Tibial artery (tissue), 4 donors: ENCODE results near the gene COPZ2.

Experiments
- DNase-seq, 2 donors: peaks; one replicate each; pipeline ENCODE4 v3.0.0-alpha.2; 2019
- H3K27ac ChIP-seq, 2 donors: fragments of 200-600 bp; sonication (generic) in 1 of 2; 1 replicate in 1 of 2; 2 replicates in 1 of 2; pipeline ENCODE4 v1.5.1; 2018 to 2019; ENCODE audit warnings: mild to moderate bottlenecking in 1 of 2
- H3K27me3 ChIP-seq, 2 donors: fragments of 200-600 bp; sonication (generic) in 1 of 2; one replicate each; pipeline versions ENCODE4 v1.5.1 to v1.6.0; 2016 to 2019
- H3K36me3 ChIP-seq, 3 donors: fragments of 200-600 bp; sonication (generic) in 2 of 3; one replicate each; pipeline ENCODE4 v1.5.1; 2016 to 2019; ENCODE audit warnings: mild to moderate bottlenecking in 2 of 3
- H3K4me1 ChIP-seq, 4 donors: fragments of 200-600 bp; sonication (generic) in 2 of 4; 1 replicate in 3 of 4; 2 replicates in 1 of 4; pipeline ENCODE4 v1.5.1; 2016 to 2019
- H3K4me3 ChIP-seq, 2 donors: fragments of 200-600 bp; sonication (generic) in 1 of 2; 1 replicate in 1 of 2; 2 replicates in 1 of 2; pipeline ENCODE4 v1.5.1; 2018 to 2019; ENCODE audit warnings: mild to moderate bottlenecking in 2 of 2
- H3K9me3 ChIP-seq, 3 donors: fragments of 200-600 bp; sonication (generic) in 1 of 3; one replicate each; pipeline ENCODE4 v1.5.1; 2016 to 2019
- CTCF ChIP-seq, 2 experiments: fragments of 200-600 bp in 1 of 2; fragments of 450-650 bp in 1 of 2; IDR thresholded peaks; one replicate each; pipeline ENCODE4 v1.5.1; 2017 to 2019; ENCODE audit warnings: antibody characterized with exemption in 2 of 2, mild to moderate bottlenecking in 1 of 2, moderate library complexity in 1 of 2
- intact Hi-C: fragments of 100-400 bp; cut with DNase I; formaldehyde crosslinking; loops from one replicate; pipeline ENCODE4 v1.15.0; 2023; ENCODE audit warnings: low total_unique reads

The COPZ2 gene

GRCh38 chr17:48025904-48026501, 11.6 kb downstream of the COPZ2 start:
- H3K9me3 ChIP-seq, result no peaks in the 10 kb centered on the region
- peak overlapping the region; percentile 47 to 57 for H3K4me3 ChIP-seq
- intact Hi-C loops, result loop anchor here (1.0 to 5.0 kb wide), 3 partner anchors 48 to 591 kb away; partner anchors contain the start of gene HOXB8
- peaks cover 0 to 45% (median 41%) of the 10 kb centered on the region in 4 donors for H3K4me1 ChIP-seq
- peak; percentile 38 to 76 for DNase-seq
- H3K36me3 ChIP-seq, result no peaks in the 10 kb centered on the region
- peaks cover 0 to 4% of the 10 kb centered on the region in 2 donors for H3K27me3 ChIP-seq
- peak overlapping the region; percentile 70 to 77 for H3K27ac ChIP-seq
- no peak for TF ChIP-seq CTCF (IDR thresholded peaks at IDR 0.05)

GRCh38 chr17:48025040-48025903, 12.3 kb downstream of the COPZ2 start:
- H3K4me1 ChIP-seq, result peaks cover 0 to 42% (median 36%) of the 10 kb centered on the region in 4 donors
- H3K27me3 ChIP-seq, result peaks cover 0 to 10% of the 10 kb centered on the region in 2 donors
- peak; percentile 84 to 87 for TF ChIP-seq CTCF (IDR thresholded peaks at IDR 0.05)
- peak overlapping the region; percentile 70 to 78 for H3K27ac ChIP-seq
- no peaks in the 10 kb centered on the region for H3K9me3 ChIP-seq
- intact Hi-C loops, result loop anchor here (2.0 to 5.0 kb wide), 2 partner anchors 106 to 592 kb away; partner anchors contain the start of gene HOXB8
- H3K4me3 ChIP-seq, result peak overlapping the region; percentile 47 to 57
- no peaks in the 10 kb centered on the region for H3K36me3 ChIP-seq
- peak; percentile 98 to 99 for DNase-seq

GRCh38 chr17:48024149-48025039, 13.2 kb downstream of the COPZ2 start:
- Histone ChIP-seq H3K4me1 (peaks cover 0 to 42% (median 36%) of the 10 kb centered on the region in 4 donors), H3K36me3 (no peaks in the 10 kb centered on the region), H3K27ac (peak overlapping the region; percentile 70 to 78), H3K9me3 (no peaks in the 10 kb centered on the region), H3K27me3 (peaks cover 0 to 11% of the 10 kb centered on the region in 2 donors), H3K4me3 (peak overlapping the region; percentile 47 to 57)
- intact Hi-C loops, result loop anchor here (2.0 to 5.0 kb wide), 2 partner anchors 106 to 593 kb away; partner anchors contain the start of gene HOXB8
- DNase-seq, result peak; percentile 45 to 77
- TF ChIP-seq CTCF (IDR thresholded peaks at IDR 0.05), result peak in 1 of 2 experiments; percentile 1

GRCh38 chr17:48023400-48024148, 14.0 kb downstream of the COPZ2 start:
- no peaks in the 10 kb centered on the region for H3K9me3 ChIP-seq
- peaks cover 0 to 42% (median 36%) of the 10 kb centered on the region in 4 donors for H3K4me1 ChIP-seq
- DNase-seq, result peak; percentile 82 to 94
- H3K36me3 ChIP-seq, result no peaks in the 10 kb centered on the region
- H3K27ac ChIP-seq, result peak overlapping the region; percentile 70 to 78
- peak; percentile 41 to 46 for TF ChIP-seq CTCF (IDR thresholded peaks at IDR 0.05)
- H3K27me3 ChIP-seq, result peaks cover 0 to 11% of the 10 kb centered on the region in 2 donors
- intact Hi-C loops, result loop anchor here (2.0 kb wide), 1 partner anchor 107 kb away; no protein-coding TSS in a partner anchor
- H3K4me3 ChIP-seq, result peak overlapping the region; percentile 47 to 57
